Natural killer cell (primary cell): ENCODE measurements around the gene MCOLN3. TPM values are rescaled to one million over a fixed set of nuclear protein-coding genes. Genes with fewer than 3 reads are reported as not detected.

Source experiments
- ATAC-seq, 3 donors: fragments of 150-1000 bp in 2 of 3; fragments of 200-7000 bp in 1 of 3; cut with Tn5 transposase; 1 replicate in 1 of 3; 2 replicates in 2 of 3; pipeline ENCODE4 v1.10.0; 2021; ENCODE audit warnings: mild to moderate bottlenecking in 2 of 3, moderate library complexity in 2 of 3
- DNase-seq, 2 donors: peaks; one replicate each; pipeline versions ENCODE4 v3.0.0 to v3.0.0-alpha.2; 2013 to 2021; ENCODE audit warnings: mixed read lengths in 1 of 2
- H3K27ac ChIP-seq: one replicate; pipeline ENCODE4 v1.5.1; 2013; ENCODE audit warnings: mild to moderate bottlenecking, low read length
- H3K27me3 ChIP-seq: one replicate; pipeline ENCODE4 v1.6.1; 2013; ENCODE audit warnings: low read length; ENCODE audit not compliant: control insufficient read depth, insufficient read depth
- H3K36me3 ChIP-seq: one replicate; pipeline ENCODE4 v1.6.1; 2013; ENCODE audit warnings: low read length; ENCODE audit not compliant: control insufficient read depth, insufficient read depth
- H3K4me1 ChIP-seq: one replicate; pipeline ENCODE4 v1.6.1; 2013; ENCODE audit warnings: low read length; ENCODE audit not compliant: control insufficient read depth, insufficient read depth
- H3K4me3 ChIP-seq: one replicate; pipeline ENCODE4 v1.5.1; 2013; ENCODE audit warnings: low read length
- H3K9me3 ChIP-seq: one replicate; pipeline ENCODE4 v1.6.1; 2013; ENCODE audit warnings: low read length; ENCODE audit not compliant: control insufficient read depth, insufficient read depth
- H3K27ac Mint-ChIP-seq, 2 donors: one replicate each; pipeline ENCODE4 v1.8.0; 2022; ENCODE audit warnings: mild to moderate bottlenecking in 2 of 2, mixed read lengths in 2 of 2, moderate library complexity in 1 of 2
- H3K27me3 Mint-ChIP-seq, 2 donors: one replicate each; pipeline ENCODE4 v1.8.0; 2022; ENCODE audit warnings: low read depth in 2 of 2, mixed read lengths in 2 of 2
- H3K36me3 Mint-ChIP-seq: one replicate; pipeline ENCODE4 v1.8.0; 2022; ENCODE audit warnings: mixed read lengths
- H3K4me1 Mint-ChIP-seq, 2 donors: one replicate each; pipeline ENCODE4 v1.8.0; 2022; ENCODE audit warnings: mixed read lengths in 2 of 2
- H3K4me3 Mint-ChIP-seq: one replicate; pipeline ENCODE4 v1.8.0; 2022; ENCODE audit warnings: mild to moderate bottlenecking, moderate library complexity, mixed read lengths
- H3K9me3 Mint-ChIP-seq, 2 donors: one replicate each; pipeline ENCODE4 v1.8.0; 2022; ENCODE audit warnings: mixed read lengths in 2 of 2
- WGBS: methylation state at CpG from one replicate; pipeline ENCODE4 v1.1.7; 2013; ENCODE audit warnings: missing lambda C conversion rate; ENCODE audit not compliant: insufficient coverage; 5-methylcytosine and 5-hydroxymethylcytosine counted together
- intact Hi-C: fragments of 100-400 bp; cut with micrococcal nuclease; formaldehyde crosslinking; loops from one replicate; pipeline ENCODE4 v1.14.2; 2022
- total RNA-seq, 4 donors: library from RNA; stranded (reverse); fragments of 120-200 nt in 1 of 4; gene quantifications; one replicate each; pipeline versions ENCODE4 v1.2.3 to v1.2.4, GENCODE V29; 2013 to 2022
- TF ChIP-seq, protein P1 (sequence below): fragments of 200-600 bp; IDR thresholded peaks from one replicate; pipeline ENCODE4 v1.8.0; 2022; ENCODE audit warnings: antibody characterized with exemption

MCOLN3 gene
- total RNA-seq, 3 donors from 2014 or later (not counting 1 experiment from before 2014, with no cell fraction given) = not detected

DNA sequence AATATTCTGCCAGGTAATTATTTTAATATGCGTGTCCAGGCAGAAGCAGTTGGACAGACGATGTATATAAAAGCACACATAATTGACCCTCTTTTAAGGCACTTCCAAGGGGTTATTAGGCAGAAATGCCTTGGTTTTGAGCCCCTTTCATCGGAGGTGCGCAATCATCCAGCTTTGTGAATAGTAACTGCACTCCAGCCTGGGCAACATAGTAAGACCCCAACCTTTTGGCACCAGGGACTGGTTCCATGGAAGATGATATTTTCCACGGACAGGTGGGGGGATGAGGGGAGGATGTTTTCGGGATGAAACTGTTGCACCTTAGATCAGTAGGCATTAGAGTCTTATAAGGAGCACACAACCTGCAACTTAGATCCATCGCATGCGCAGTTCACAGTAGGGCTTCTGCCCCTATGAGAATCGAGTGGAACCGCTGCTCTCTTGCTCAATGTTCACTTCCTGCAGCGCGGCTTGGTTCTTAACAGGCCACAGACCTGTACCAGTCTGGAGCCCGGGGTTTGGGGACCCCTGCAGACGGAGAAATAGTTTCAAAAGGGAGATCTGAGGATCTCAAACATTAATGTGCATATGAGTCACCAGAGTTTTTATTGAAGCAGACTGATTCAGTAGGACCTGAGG, 49.5 kb downstream of the MCOLN3 start:
- Mint-ChIP-seq H3K27me3 (peaks cover 42 to 59% of the 10 kb centered on the region in 2 donors), H3K36me3 (no peaks in the 10 kb centered on the region), H3K27ac (no peak overlapping the region), H3K4me1 (peaks cover 10% of the 10 kb centered on the region in 2 donors), H3K9me3 (no peaks in the 10 kb centered on the region), H3K4me3 (peak overlapping the region; percentile 85)
- no peaks in the 10 kb centered on the region for H3K9me3 ChIP-seq
- TF ChIP-seq, protein P1, sequence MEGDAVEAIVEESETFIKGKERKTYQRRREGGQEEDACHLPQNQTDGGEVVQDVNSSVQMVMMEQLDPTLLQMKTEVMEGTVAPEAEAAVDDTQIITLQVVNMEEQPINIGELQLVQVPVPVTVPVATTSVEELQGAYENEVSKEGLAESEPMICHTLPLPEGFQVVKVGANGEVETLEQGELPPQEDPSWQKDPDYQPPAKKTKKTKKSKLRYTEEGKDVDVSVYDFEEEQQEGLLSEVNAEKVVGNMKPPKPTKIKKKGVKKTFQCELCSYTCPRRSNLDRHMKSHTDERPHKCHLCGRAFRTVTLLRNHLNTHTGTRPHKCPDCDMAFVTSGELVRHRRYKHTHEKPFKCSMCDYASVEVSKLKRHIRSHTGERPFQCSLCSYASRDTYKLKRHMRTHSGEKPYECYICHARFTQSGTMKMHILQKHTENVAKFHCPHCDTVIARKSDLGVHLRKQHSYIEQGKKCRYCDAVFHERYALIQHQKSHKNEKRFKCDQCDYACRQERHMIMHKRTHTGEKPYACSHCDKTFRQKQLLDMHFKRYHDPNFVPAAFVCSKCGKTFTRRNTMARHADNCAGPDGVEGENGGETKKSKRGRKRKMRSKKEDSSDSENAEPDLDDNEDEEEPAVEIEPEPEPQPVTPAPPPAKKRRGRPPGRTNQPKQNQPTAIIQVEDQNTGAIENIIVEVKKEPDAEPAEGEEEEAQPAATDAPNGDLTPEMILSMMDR = no peak
- DNase-seq (peak in 1 of 2 donors; percentile 80), ATAC-seq (peak in 1 of 3 donors; percentile 24)
- 26% methylated on average over 14 of the region's 14 CpGs for WGBS
- peak overlapping the region; percentile 42 for H3K4me3 ChIP-seq
- H3K27ac ChIP-seq = no peak overlapping the region
- H3K4me1 ChIP-seq = peaks cover 27% of the 10 kb centered on the region
- intact Hi-C loops = no loop called here
- H3K27me3 ChIP-seq = peaks cover 15% of the 10 kb centered on the region
- no peaks in the 10 kb centered on the region for H3K36me3 ChIP-seq

DNA sequence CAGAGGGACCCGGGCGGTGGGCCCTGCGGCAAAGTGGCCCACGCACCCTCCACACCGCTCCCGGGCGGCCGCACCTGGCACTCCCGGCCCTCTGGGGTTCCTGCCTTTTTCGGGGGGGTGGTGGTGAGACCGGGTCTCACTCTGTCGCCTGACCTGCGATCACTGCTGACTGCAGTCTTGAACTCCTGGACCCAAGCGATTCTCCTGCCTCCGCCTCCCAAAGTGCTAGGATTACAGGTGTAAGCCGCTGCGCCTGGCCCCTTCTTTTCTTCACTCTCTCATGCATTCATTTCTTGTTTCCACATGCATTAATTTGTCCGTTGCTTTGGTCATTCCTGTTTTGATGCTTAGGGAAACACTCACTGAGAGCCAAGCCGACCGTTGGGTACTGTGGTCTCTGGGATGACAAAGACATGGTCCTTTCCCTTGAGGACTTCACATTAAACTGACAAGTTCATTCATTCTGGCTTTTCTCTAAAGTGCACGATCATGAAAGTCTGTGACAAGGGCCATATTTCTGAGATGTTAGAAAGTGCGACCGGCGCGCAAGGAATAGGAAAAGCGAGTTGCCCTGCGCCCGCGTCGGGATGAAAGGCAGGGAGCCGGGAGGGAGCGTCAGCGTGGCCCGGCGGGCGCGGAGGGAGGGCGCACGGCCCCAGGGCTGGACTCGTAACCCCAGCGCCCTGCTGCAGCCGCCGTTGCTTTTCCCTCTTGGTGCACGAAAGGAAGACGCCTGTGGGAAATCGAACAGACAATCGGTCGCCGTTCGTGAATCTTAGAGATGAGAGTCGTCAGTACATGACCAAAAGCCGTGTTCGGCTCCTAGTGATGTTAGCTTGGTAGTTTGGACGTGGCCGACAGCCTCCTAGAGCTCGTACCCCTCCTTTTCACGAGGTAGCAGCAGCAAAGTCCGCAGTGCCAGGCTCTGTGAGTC, 50.4 kb downstream of the MCOLN3 start:
- Mint-ChIP-seq H3K4me3 (peak overlapping the region; percentile 85), H3K27ac (peak overlapping the region in 1 of 2 donors; percentile 36), H3K36me3 (no peaks in the 10 kb centered on the region), H3K9me3 (no peaks in the 10 kb centered on the region), H3K27me3 (peaks cover 44 to 56% of the 10 kb centered on the region in 2 donors), H3K4me1 (peaks cover 10% of the 10 kb centered on the region in 2 donors)
- ATAC-seq (peak in 1 of 3 donors; percentile 8), DNase-seq (peak in 1 of 2 donors; percentile 46)
- TF ChIP-seq, protein P1 = no peak
- WGBS = 2% methylated on average over 58 of the region's 58 CpGs
- no peaks in the 10 kb centered on the region for H3K36me3 ChIP-seq
- intact Hi-C loops = no loop called here
- H3K4me3 ChIP-seq = peak overlapping the region; percentile 42
- H3K27me3 ChIP-seq = peaks cover 15% of the 10 kb centered on the region
- H3K27ac ChIP-seq = no peak overlapping the region
- peaks cover 27% of the 10 kb centered on the region for H3K4me1 ChIP-seq
- H3K9me3 ChIP-seq = no peaks in the 10 kb centered on the region

DNA sequence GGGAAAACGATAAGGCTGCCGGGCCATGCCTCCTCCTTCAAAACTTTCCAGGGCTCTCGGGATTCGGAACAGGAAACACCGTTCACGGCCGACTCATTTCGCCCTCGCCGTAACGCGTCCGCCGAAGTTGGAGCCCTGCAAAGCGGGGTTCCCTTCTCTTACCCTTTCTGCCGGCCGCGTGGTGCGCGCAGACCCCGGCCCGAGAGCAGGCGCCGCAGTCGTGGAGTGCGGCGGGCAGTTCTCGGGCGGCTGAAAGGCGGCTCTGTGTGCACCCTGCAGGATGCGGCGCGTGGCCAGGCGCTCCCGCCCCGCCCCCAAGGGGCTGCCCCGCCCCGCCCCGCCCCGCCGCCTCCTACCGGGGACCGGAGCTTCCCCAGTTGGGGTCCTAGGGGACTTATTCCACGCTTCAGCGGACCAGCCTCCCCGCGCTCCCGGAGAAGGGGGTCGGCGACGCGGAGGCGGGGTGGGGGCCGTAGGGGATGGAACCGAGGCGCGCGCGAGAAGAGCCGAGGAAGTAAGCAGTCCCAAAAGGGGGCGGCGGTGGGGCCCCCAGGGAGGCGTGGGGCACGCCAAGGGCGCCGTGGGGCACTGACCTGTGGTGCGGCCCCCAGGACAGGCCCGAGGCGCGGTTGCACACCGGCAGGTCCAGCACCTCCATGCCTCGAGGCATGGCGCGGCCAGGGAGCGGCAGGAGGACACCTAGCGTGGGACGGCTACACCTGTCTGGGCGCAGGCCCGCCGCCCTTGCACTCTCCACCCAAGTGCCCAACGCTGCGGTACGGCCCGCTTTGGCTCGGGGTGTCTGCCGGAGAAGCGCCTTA, 51.2 kb downstream of the MCOLN3 start, which contains the start of gene MCOLN2:
Gene MCOLN2 (minus strand): TSS at position 268 of the 821 bp plus-strand sequence. CDS start 241 bp downstream, at position 27.
- under 1% methylated on average over 87 of the region's 87 CpGs for WGBS
- Histone ChIP-seq H3K9me3 (no peaks in the 10 kb centered on the region), H3K4me3 (peak within 1 kb of the TSS; percentile 55), H3K27me3 (peaks cover 15% of the 10 kb centered on the region), H3K27ac (peak within 1 kb of the TSS; percentile 27), H3K4me1 (peaks cover 27% of the 10 kb centered on the region), H3K36me3 (no peaks in the 10 kb centered on the region)
- ATAC-seq (peak; percentile 84 to 89 (median 87)), DNase-seq (peak in 1 of 2 donors; percentile 77)
- TF ChIP-seq, protein P1 = no peak
- Mint-ChIP-seq H3K36me3 (no peaks in the 10 kb centered on the region), H3K4me3 (peak within 1 kb of the TSS; percentile 85), H3K27me3 (peaks cover 43 to 53% of the 10 kb centered on the region in 2 donors), H3K9me3 (no peaks in the 10 kb centered on the region), H3K4me1 (peaks cover 10% of the 10 kb centered on the region in 2 donors), H3K27ac (peak within 1 kb of the TSS in 1 of 2 donors; percentile 36)
- intact Hi-C loops = no loop called here
